SK-N-SH (cell line): Measurements from ENCODE around the gene BLVRA.

Experiments used
- CHD2 ChIP-seq: fragments of 150-350 bp; IDR thresholded peaks from 2 replicates; pipeline ENCODE4 v1.6.1; 2018; ENCODE audit warnings: low read length; ENCODE audit not compliant: partially characterized antibody
- EP300 ChIP-seq, 2 experiments: IDR thresholded peaks; 2 replicates each; pipeline versions ENCODE4 v1.4.0 to v1.6.1; 2012; ENCODE audit warnings: borderline replicate concordance in 1 of 2, low read depth in 1 of 2, low read length in 1 of 2
- GABPA ChIP-seq: IDR thresholded peaks from 2 replicates; pipeline ENCODE4 v1.4.0; 2012; ENCODE audit warnings: low read depth, mild to moderate bottlenecking
- RCOR1 ChIP-seq: fragments of 150-350 bp; IDR thresholded peaks from 2 replicates; pipeline ENCODE4 v1.6.1; 2017; ENCODE audit warnings: antibody characterized with exemption, low read length
- RXRA ChIP-seq: IDR thresholded peaks from 2 replicates; pipeline ENCODE4 v1.4.0; 2012; ENCODE audit warnings: low read depth, mild to moderate bottlenecking, borderline replicate concordance
- TCF12 ChIP-seq: IDR thresholded peaks from 2 replicates; pipeline ENCODE4 v1.4.0; 2012
- YY1 ChIP-seq: IDR thresholded peaks from 2 replicates; pipeline ENCODE4 v1.4.0; 2012; ENCODE audit warnings: low read depth, mild to moderate bottlenecking
- TF ChIP-seq, protein P1 (sequence below): fragments of 200-600 bp; sonication (generic); IDR thresholded peaks from 2 replicates; pipeline ENCODE4 v1.6.1; 2017; ENCODE audit warnings: antibody characterized with exemption, mild to moderate bottlenecking, moderate library complexity
- TF ChIP-seq, protein P2 (sequence below): IDR thresholded peaks from 2 replicates; pipeline ENCODE4 v1.4.0; 2012; ENCODE audit warnings: low read depth
- TF ChIP-seq, protein P3 (sequence below): IDR thresholded peaks from 2 replicates; pipeline ENCODE4; 2012
- TF ChIP-seq, protein P4 (sequence below): IDR thresholded peaks from 2 replicates; pipeline ENCODE4 v1.4.0; 2012; ENCODE audit warnings: low read depth, borderline replicate concordance

DNA sequence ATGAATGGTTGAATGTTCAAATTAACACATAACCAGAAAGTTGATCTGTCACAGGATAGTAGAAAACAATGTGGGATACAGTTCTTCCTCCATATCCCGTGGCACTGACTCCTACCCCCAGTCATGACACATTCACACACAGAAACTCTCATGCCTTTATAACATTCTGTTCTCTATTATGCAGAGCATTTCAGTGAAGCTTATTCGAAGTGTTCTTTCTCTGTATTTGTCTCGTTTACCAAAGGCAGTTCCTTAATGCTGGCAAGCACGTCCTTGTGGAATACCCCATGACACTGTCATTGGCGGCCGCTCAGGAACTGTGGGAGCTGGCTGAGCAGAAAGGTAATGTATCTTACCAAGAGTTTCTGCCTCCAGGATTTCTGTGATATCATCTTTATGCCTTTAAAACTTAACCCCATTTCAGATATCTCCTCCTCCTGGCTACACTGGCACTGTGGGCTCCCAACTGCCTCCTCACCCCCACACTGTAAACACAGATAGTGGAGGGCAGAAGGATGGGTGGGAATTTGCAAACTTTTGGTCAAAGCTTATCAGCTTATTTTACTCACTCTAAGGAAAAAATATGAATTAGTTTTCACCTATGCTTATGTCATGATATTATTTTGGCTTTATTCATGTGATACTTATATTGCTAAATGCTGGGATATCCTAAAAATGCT, 34.1 kb downstream of the BLVRA start:
- TF ChIP-seq, protein P1, sequence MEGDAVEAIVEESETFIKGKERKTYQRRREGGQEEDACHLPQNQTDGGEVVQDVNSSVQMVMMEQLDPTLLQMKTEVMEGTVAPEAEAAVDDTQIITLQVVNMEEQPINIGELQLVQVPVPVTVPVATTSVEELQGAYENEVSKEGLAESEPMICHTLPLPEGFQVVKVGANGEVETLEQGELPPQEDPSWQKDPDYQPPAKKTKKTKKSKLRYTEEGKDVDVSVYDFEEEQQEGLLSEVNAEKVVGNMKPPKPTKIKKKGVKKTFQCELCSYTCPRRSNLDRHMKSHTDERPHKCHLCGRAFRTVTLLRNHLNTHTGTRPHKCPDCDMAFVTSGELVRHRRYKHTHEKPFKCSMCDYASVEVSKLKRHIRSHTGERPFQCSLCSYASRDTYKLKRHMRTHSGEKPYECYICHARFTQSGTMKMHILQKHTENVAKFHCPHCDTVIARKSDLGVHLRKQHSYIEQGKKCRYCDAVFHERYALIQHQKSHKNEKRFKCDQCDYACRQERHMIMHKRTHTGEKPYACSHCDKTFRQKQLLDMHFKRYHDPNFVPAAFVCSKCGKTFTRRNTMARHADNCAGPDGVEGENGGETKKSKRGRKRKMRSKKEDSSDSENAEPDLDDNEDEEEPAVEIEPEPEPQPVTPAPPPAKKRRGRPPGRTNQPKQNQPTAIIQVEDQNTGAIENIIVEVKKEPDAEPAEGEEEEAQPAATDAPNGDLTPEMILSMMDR, result no peak
- no peak for TF ChIP-seq RXRA
- no peak for TF ChIP-seq CHD2
- TF ChIP-seq EP300 (IDR thresholded peaks at IDR 0.05; ENCODE audit: borderline replicate concordance in 1 of 2, low read depth in 1 of 2, low read length in 1 of 2), result no peak
- TF ChIP-seq YY1, result no peak
- TF ChIP-seq RCOR1, result no peak
- TF ChIP-seq, protein P2, sequence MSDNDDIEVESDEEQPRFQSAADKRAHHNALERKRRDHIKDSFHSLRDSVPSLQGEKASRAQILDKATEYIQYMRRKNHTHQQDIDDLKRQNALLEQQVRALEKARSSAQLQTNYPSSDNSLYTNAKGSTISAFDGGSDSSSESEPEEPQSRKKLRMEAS, result no peak
- no peak for TF ChIP-seq GABPA
- TF ChIP-seq, protein P3, sequence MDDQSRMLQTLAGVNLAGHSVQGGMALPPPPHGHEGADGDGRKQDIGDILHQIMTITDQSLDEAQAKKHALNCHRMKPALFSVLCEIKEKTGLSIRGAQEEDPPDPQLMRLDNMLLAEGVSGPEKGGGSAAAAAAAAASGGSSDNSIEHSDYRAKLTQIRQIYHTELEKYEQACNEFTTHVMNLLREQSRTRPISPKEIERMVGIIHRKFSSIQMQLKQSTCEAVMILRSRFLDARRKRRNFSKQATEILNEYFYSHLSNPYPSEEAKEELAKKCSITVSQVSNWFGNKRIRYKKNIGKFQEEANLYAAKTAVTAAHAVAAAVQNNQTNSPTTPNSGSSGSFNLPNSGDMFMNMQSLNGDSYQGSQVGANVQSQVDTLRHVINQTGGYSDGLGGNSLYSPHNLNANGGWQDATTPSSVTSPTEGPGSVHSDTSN, result no peak
- TF ChIP-seq, protein P4, sequence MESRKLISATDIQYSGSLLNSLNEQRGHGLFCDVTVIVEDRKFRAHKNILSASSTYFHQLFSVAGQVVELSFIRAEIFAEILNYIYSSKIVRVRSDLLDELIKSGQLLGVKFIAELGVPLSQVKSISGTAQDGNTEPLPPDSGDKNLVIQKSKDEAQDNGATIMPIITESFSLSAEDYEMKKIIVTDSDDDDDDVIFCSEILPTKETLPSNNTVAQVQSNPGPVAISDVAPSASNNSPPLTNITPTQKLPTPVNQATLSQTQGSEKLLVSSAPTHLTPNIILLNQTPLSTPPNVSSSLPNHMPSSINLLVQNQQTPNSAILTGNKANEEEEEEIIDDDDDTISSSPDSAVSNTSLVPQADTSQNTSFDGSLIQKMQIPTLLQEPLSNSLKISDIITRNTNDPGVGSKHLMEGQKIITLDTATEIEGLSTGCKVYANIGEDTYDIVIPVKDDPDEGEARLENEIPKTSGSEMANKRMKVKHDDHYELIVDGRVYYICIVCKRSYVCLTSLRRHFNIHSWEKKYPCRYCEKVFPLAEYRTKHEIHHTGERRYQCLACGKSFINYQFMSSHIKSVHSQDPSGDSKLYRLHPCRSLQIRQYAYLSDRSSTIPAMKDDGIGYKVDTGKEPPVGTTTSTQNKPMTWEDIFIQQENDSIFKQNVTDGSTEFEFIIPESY, result no peak
- TF ChIP-seq TCF12, result no peak
